NCI-H2029 (cell line): Measurements from ENCODE around the gene FSTL5.

ENCODE experiments used
- DNase-seq: peaks from one replicate; lab custom pipeline; 2025; lab: John Stamatoyannopoulos, UW

Gene FSTL5

GRCh38 chr4:161704653-161705052 is 459.1 kb downstream of the FSTL5 start:
- no peak for DNase-seq

- DNase-seq, result no peak
These were observed 459.8 kb downstream of the FSTL5 start for GRCh38 chr4:161704040-161704439.

GRCh38 chr4:161702287-161702686 is 461.5 kb downstream of the FSTL5 start:
- DNase-seq, result no peak

GRCh38 chr4:161696944-161697343 is 466.9 kb downstream of the FSTL5 start:
- no peak for DNase-seq

GRCh38 chr4:161680146-161680545 is 483.7 kb downstream of the FSTL5 start:
- no peak for DNase-seq

- DNase-seq, result no peak
These were observed 499.1 kb downstream of the FSTL5 start for GRCh38 chr4:161664740-161665139.

- no peak for DNase-seq
These were observed 500.0 kb downstream of the FSTL5 start for GRCh38 chr4:161663844-161664243.

- DNase-seq, result no peak
These were observed 505.1 kb downstream of the FSTL5 start for GRCh38 chr4:161658676-161659075.

GRCh38 chr4:161657616-161658015 is 506.2 kb downstream of the FSTL5 start:
- DNase-seq, result no peak

- no peak for DNase-seq
These were observed 507.2 kb downstream of the FSTL5 start for GRCh38 chr4:161656594-161656993.

- DNase-seq, result no peak
These were observed 508.7 kb downstream of the FSTL5 start for GRCh38 chr4:161655148-161655547.

- no peak for DNase-seq
These were observed 510.1 kb downstream of the FSTL5 start for GRCh38 chr4:161653697-161654096.

- DNase-seq, result no peak
These were observed 512.2 kb downstream of the FSTL5 start for GRCh38 chr4:161651586-161651985.

GRCh38 chr4:161650812-161651211 is 513.0 kb downstream of the FSTL5 start:
- DNase-seq, result no peak

GRCh38 chr4:161647757-161648156 is 516.0 kb downstream of the FSTL5 start:
- no peak for DNase-seq

GRCh38 chr4:161642708-161643107 is 521.1 kb downstream of the FSTL5 start:
- DNase-seq, result no peak

- no peak for DNase-seq
These were observed 533.9 kb downstream of the FSTL5 start for GRCh38 chr4:161629694-161630441.

GRCh38 chr4:161604516-161605300 is 559.1 kb downstream of the FSTL5 start:
- no peak for DNase-seq

- no peak for DNase-seq
These were observed 562.8 kb downstream of the FSTL5 start for GRCh38 chr4:161601011-161601410.

- DNase-seq, result no peak
These were observed 568.5 kb downstream of the FSTL5 start for GRCh38 chr4:161595230-161595771.

- no peak for DNase-seq
These were observed 578.8 kb downstream of the FSTL5 start for GRCh38 chr4:161585011-161585410.

GRCh38 chr4:161583549-161583948 is 580.3 kb downstream of the FSTL5 start:
- DNase-seq, result no peak
